ENCODE results near the gene GTPBP3.
A peak's percentile ranks its signal among the peaks of the same experiment; 100 is the strongest.

Gene GTPBP3

GRCh38 chr19:17328517-17329365 is 8.6 kb upstream of the GTPBP3 start:
- peak; percentile 56 for DNase-seq

GRCh38 chr19:17329366-17330261 is 7.7 kb upstream of the GTPBP3 start:
- no peak for DNase-seq

- no peak for DNase-seq
Measured at GRCh38 chr19:17330262-17331044, 6.9 kb upstream of the GTPBP3 start.

- DNase-seq: no peak
Measured at GRCh38 chr19:17331045-17331558, 6.3 kb upstream of the GTPBP3 start.

- DNase-seq: no peak
Measured at GRCh38 chr19:17332360-17332676, 5.0 kb upstream of the GTPBP3 start.

GRCh38 chr19:17332677-17333581 is 4.4 kb upstream of the GTPBP3 start:
- DNase-seq: no peak

- peak; percentile 78 for DNase-seq
Measured at GRCh38 chr19:17333611-17334413, 3.5 kb upstream of the GTPBP3 start.

- peak; percentile 96 for DNase-seq
Measured at GRCh38 chr19:17334414-17335409, 2.6 kb upstream of the GTPBP3 start, which contains the start of gene ANO8. ANO8 (minus strand) TSS chr19:17334855; CDS start chr19:17334670, 185 bp downstream.

GRCh38 chr19:17335575-17335974 is 1.8 kb upstream of the GTPBP3 start:
- no peak for DNase-seq

GRCh38 chr19:17337675-17338432 is 501 bp downstream of the GTPBP3 start:
- peak; percentile 38 for DNase-seq

- DNase-seq: no peak
Measured at GRCh38 chr19:17338433-17339078, 1.2 kb downstream of the GTPBP3 start.

- DNase-seq: no peak
Measured at GRCh38 chr19:17339088-17339741, 1.9 kb downstream of the GTPBP3 start.

- no peak for DNase-seq
Measured at GRCh38 chr19:17340302-17340870, 3.0 kb downstream of the GTPBP3 start.

GRCh38 chr19:17340871-17341357 is 3.6 kb downstream of the GTPBP3 start:
- no peak for DNase-seq

- no peak for DNase-seq
Measured at GRCh38 chr19:17341386-17341785, 4.0 kb downstream of the GTPBP3 start.

GRCh38 chr19:17341845-17342244 is 4.5 kb downstream of the GTPBP3 start:
- no peak for DNase-seq

GRCh38 chr19:17346109-17346671 is 8.8 kb downstream of the GTPBP3 start:
- peak; percentile 79 for DNase-seq
